ENCODE measurements around the gene RGS16. TPM values are rescaled to one million over a fixed set of nuclear protein-coding genes. Genes with fewer than 3 reads are reported as not detected.

RGS16 gene
- total and polyA plus RNA-seq, 4 donors, result 0.54 to 2.7 (median 0.83) TPM

Small RNAs within 50 kb of the gene (small RNA-seq; reads per million reads assigned to genes)
- not detected for gene RF00017

Other genes with a start within 250 kb of the RGS16 start
- gene GLUL, start 212.6 kb downstream of the RGS16 start, total RNA-seq, result 1,000 to 10,000 TPM in 1 of 2 donors, 100 to 1,000 TPM in 1; 830 to 1,177 TPM
- 100 to 1,000 TPM; 306 to 616 TPM for gene GLUL, start 212.6 kb downstream of the RGS16 start, polyA plus RNA-seq
- not detected for gene TEDDM1, start 203.7 kb downstream of the RGS16 start, total RNA-seq
- gene TEDDM1, start 203.7 kb downstream of the RGS16 start, polyA plus RNA-seq, result under 1 TPM in 1 of 2 donors, not detected in 1; 0.08 TPM
- gene RGSL1, start 154.2 kb downstream of the RGS16 start, total RNA-seq, result under 1 TPM in 1 of 2 donors, not detected in 1; 0.50 TPM
- gene RGSL1, start 154.2 kb downstream of the RGS16 start, polyA plus RNA-seq, result under 1 TPM; 0.07 to 0.31 TPM
- gene RNASEL, start 15.1 kb downstream of the RGS16 start, total RNA-seq, result 1 to 10 TPM; 3.3 to 3.9 TPM
- gene RNASEL, start 15.1 kb downstream of the RGS16 start, polyA plus RNA-seq, result 1 to 10 TPM; 1.3 to 1.4 TPM
- gene RGS8, start 80.2 kb upstream of the RGS16 start, total RNA-seq, result under 1 TPM in 1 of 2 donors, not detected in 1; 0.05 TPM
- gene RGS8, start 80.2 kb upstream of the RGS16 start, polyA plus RNA-seq, result not detected
- gene NPL, start 185.4 kb upstream of the RGS16 start, total RNA-seq, result 10 to 100 TPM; 17.2 to 47.3 TPM
- 10 to 100 TPM in 1 of 2 donors, 1 to 10 TPM in 1; 8.5 to 14.7 TPM for gene NPL, start 185.4 kb upstream of the RGS16 start, polyA plus RNA-seq
- gene DHX9, start 235.0 kb upstream of the RGS16 start, total RNA-seq, result 100 to 1,000 TPM in 1 of 2 donors, 10 to 100 TPM in 1; 63.2 to 108 TPM
- gene DHX9, start 235.0 kb upstream of the RGS16 start, polyA plus RNA-seq, result 10 to 100 TPM; 23.1 to 31.4 TPM